ENCODE measurements around the gene GSTA4.

- TF ChIP-seq, protein P1, sequence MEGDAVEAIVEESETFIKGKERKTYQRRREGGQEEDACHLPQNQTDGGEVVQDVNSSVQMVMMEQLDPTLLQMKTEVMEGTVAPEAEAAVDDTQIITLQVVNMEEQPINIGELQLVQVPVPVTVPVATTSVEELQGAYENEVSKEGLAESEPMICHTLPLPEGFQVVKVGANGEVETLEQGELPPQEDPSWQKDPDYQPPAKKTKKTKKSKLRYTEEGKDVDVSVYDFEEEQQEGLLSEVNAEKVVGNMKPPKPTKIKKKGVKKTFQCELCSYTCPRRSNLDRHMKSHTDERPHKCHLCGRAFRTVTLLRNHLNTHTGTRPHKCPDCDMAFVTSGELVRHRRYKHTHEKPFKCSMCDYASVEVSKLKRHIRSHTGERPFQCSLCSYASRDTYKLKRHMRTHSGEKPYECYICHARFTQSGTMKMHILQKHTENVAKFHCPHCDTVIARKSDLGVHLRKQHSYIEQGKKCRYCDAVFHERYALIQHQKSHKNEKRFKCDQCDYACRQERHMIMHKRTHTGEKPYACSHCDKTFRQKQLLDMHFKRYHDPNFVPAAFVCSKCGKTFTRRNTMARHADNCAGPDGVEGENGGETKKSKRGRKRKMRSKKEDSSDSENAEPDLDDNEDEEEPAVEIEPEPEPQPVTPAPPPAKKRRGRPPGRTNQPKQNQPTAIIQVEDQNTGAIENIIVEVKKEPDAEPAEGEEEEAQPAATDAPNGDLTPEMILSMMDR (IDR thresholded peaks at IDR 0.05): no peak
- TF ChIP-seq POLR2AphosphoS5 (IDR thresholded peaks at IDR 0.05): no peak
Observed at GRCh38 chr6:53015486-53015885, 20.4 kb upstream of the GSTA4 start.
